GM03348 (cell line): ENCODE measurements around the gene F2R.
"Not testable (repeated sequence)": the region's sequence is repeated elsewhere in the genome, so short reads cannot be mapped to it uniquely, and the experiment has no call there.

Experiments
- DNase-seq: peaks from one replicate; pipeline ENCODE4 v3.0.0; 2012; ENCODE audit warnings: low spot score

F2R gene

GRCh38 chr5:76718880-76719279, 3.0 kb downstream of the F2R start:
- no peak for DNase-seq

- DNase-seq = no peak
Measured at GRCh38 chr5:76720988-76721569, 5.2 kb downstream of the F2R start.

- DNase-seq = no peak
Measured at GRCh38 chr5:76723266-76723665, 7.3 kb downstream of the F2R start.

GRCh38 chr5:76723906-76724305, 8.0 kb downstream of the F2R start:
- no peak for DNase-seq

GRCh38 chr5:76724871-76725270, 8.9 kb downstream of the F2R start:
- no peak for DNase-seq

- DNase-seq = no peak
Measured at GRCh38 chr5:76728965-76729364, 13.0 kb downstream of the F2R start.

GRCh38 chr5:76729373-76730290, 13.7 kb downstream of the F2R start:
- DNase-seq = no peak

- DNase-seq = no peak
Measured at GRCh38 chr5:76732405-76733048, 16.6 kb downstream of the F2R start.

- no peak for DNase-seq
Measured at GRCh38 chr5:76733049-76733417, 17.1 kb downstream of the F2R start.

- no peak for DNase-seq
Measured at GRCh38 chr5:76735762-76736545, 20.0 kb downstream of the F2R start.

GRCh38 chr5:76736679-76737556, 21.0 kb downstream of the F2R start:
- DNase-seq = no peak

- no peak for DNase-seq
Measured at GRCh38 chr5:76737846-76738245, 21.9 kb downstream of the F2R start.

GRCh38 chr5:76741506-76741905, 25.6 kb downstream of the F2R start:
- DNase-seq = not testable (repeated sequence)

- DNase-seq = no peak
Measured at GRCh38 chr5:76742583-76742982, 26.7 kb downstream of the F2R start.

- DNase-seq = no peak
Measured at GRCh38 chr5:76744632-76745031, 28.7 kb downstream of the F2R start.

- DNase-seq = no peak
Measured at GRCh38 chr5:76745670-76746069, 29.7 kb downstream of the F2R start.

- DNase-seq = no peak
Measured at GRCh38 chr5:76746677-76747076, 30.8 kb downstream of the F2R start.

- no peak for DNase-seq
Measured at GRCh38 chr5:76747706-76748105, 31.8 kb downstream of the F2R start.

- DNase-seq = no peak
Measured at GRCh38 chr5:76751291-76751690, 35.4 kb downstream of the F2R start.

- no peak for DNase-seq
Measured at GRCh38 chr5:76754668-76755078, 38.7 kb downstream of the F2R start.
